Mesendoderm (in vitro differentiated cells): ENCODE data around the gene YY1.

Source experiments
- DNase-seq: peaks from one replicate; pipeline ENCODE4 v3.0.0; 2013
- H2AK5ac ChIP-seq: 2 replicates; pipeline ENCODE4 v1.6.1; 2013; ENCODE audit warnings: low read length, inconsistent platforms
- H2BK120ac ChIP-seq: 2 replicates; pipeline ENCODE4 v1.6.1; 2013; ENCODE audit warnings: low read depth, mild to moderate bottlenecking, low read length, moderate library complexity, mixed read lengths
- H2BK15ac ChIP-seq: replicated peaks from 2 replicates; pipeline ENCODE4 v1.6.1; 2013; ENCODE audit warnings: low read depth, mild to moderate bottlenecking, moderate library complexity
- H2BK5ac ChIP-seq: 2 replicates; pipeline ENCODE4 v1.6.1; 2013; ENCODE audit warnings: low read length, inconsistent platforms
- H3K18ac ChIP-seq: 2 replicates; pipeline ENCODE4 v1.6.1; 2013; ENCODE audit warnings: mild to moderate bottlenecking, low read length, mixed read lengths
- H3K23ac ChIP-seq: one replicate; pipeline ENCODE4 v1.6.1; 2013; ENCODE audit warnings: low read length
- H3K27ac ChIP-seq: 2 replicates; pipeline ENCODE4 v1.5.1; 2013; ENCODE audit warnings: low read depth, mild to moderate bottlenecking, inconsistent platforms, low read length, moderate library complexity
- H3K27me3 ChIP-seq: 2 replicates; pipeline ENCODE4 v1.6.1; 2013; ENCODE audit warnings: low read length, control low read depth, mild to moderate bottlenecking, inconsistent platforms; ENCODE audit not compliant: insufficient read depth, poor library complexity
- H3K36me3 ChIP-seq: 2 replicates; pipeline ENCODE4 v1.6.1; 2013; ENCODE audit warnings: low read length, inconsistent platforms; ENCODE audit not compliant: control insufficient read depth, insufficient read depth
- H3K4ac ChIP-seq: one replicate; pipeline ENCODE4 v1.6.1; 2013; ENCODE audit warnings: low read depth, mild to moderate bottlenecking, low read length, moderate library complexity
- H3K4me1 ChIP-seq: 2 replicates; pipeline ENCODE4 v1.6.1; 2013; ENCODE audit warnings: low read depth, low read length, inconsistent platforms; ENCODE audit not compliant: control insufficient read depth
- H3K4me2 ChIP-seq: 2 replicates; pipeline ENCODE4 v1.6.1; 2013; ENCODE audit warnings: low read length
- H3K4me3 ChIP-seq: 2 replicates; pipeline ENCODE4 v1.5.1; 2013; ENCODE audit warnings: mild to moderate bottlenecking, low read length
- H3K56ac ChIP-seq: one replicate; pipeline ENCODE4 v1.6.1; 2013; ENCODE audit warnings: low read length
- H3K79me1 ChIP-seq: 2 replicates; pipeline ENCODE4 v1.6.1; 2013; ENCODE audit warnings: low read length, inconsistent platforms
- H3K79me2 ChIP-seq: 2 replicates; pipeline ENCODE4 v1.6.1; 2013; ENCODE audit warnings: mild to moderate bottlenecking, low read length; ENCODE audit not compliant: control insufficient read depth, insufficient read depth
- H3K9ac ChIP-seq: 2 replicates; pipeline ENCODE4 v1.6.1; 2013; ENCODE audit warnings: low read length, inconsistent platforms
- H4K5ac ChIP-seq: one replicate; pipeline ENCODE4 v1.6.1; 2013; ENCODE audit warnings: low read length
- H4K8ac ChIP-seq: one replicate; pipeline ENCODE4 v1.6.1; 2013; ENCODE audit warnings: low read depth, mild to moderate bottlenecking, control low read depth, low read length, moderate library complexity
- WGBS: extraction: QIAGEN DNeasy Blood & Tissue Kit; methylation state at CpG from one replicate; pipeline ENCODE4 v1.1.7; 2013; ENCODE audit warnings: low lambda C conversion rate, missing lambda C conversion rate; ENCODE audit not compliant: insufficient coverage; ENCODE audit errors: extremely low coverage; 5-methylcytosine and 5-hydroxymethylcytosine counted together

YY1 gene

GRCh38 chr14:100243020-100243419 lies 4.1 kb downstream of the YY1 start:
- no peak overlapping the region for H3K27ac ChIP-seq

GRCh38 chr14:100246809-100247428 lies 8.0 kb downstream of the YY1 start:
- peaks cover 4% of the 10 kb centered on the region for H3K79me1 ChIP-seq
- WGBS = no CpG with 5 or more reads among the region's 3 CpGs
- no peak overlapping the region for H4K5ac ChIP-seq
- H3K56ac ChIP-seq = no peak overlapping the region
- H2BK5ac ChIP-seq = no peak overlapping the region
- H3K27ac ChIP-seq = no peak overlapping the region
- H3K4me1 ChIP-seq = peaks cover 13% of the 10 kb centered on the region
- no peak overlapping the region for H3K18ac ChIP-seq
- peak; percentile 89 for DNase-seq
- no peak overlapping the region for H3K4me3 ChIP-seq
- no peak overlapping the region for H3K9ac ChIP-seq
- H3K4me2 ChIP-seq = no peak overlapping the region
- no peak overlapping the region for H2BK120ac ChIP-seq
- H2BK15ac ChIP-seq = no peak overlapping the region
- H3K27me3 ChIP-seq = no peaks in the 10 kb centered on the region
- H3K4ac ChIP-seq = no peak overlapping the region
- H2AK5ac ChIP-seq = no peak overlapping the region
- H3K79me2 ChIP-seq = peaks cover 94% of the 10 kb centered on the region
- H4K8ac ChIP-seq = no peak overlapping the region
- H3K23ac ChIP-seq = no peak overlapping the region
- no peaks in the 10 kb centered on the region for H3K36me3 ChIP-seq

More at GRCh38 chr14:100243020-100243419, 4.1 kb downstream of the YY1 start:
- no peak overlapping the region for H3K9ac ChIP-seq
- H2AK5ac ChIP-seq = no peak overlapping the region
- no peak overlapping the region for H2BK15ac ChIP-seq
- H3K79me1 ChIP-seq = peaks cover 4% of the 10 kb centered on the region
- H3K27me3 ChIP-seq = no peaks in the 10 kb centered on the region
- no peak overlapping the region for H2BK120ac ChIP-seq
- peaks cover 82% of the 10 kb centered on the region for H3K79me2 ChIP-seq
- H3K36me3 ChIP-seq = no peaks in the 10 kb centered on the region
- no peak overlapping the region for H4K8ac ChIP-seq
- no peak overlapping the region for H3K18ac ChIP-seq
- H3K23ac ChIP-seq = no peak overlapping the region
- H3K4me2 ChIP-seq = no peak overlapping the region
- H4K5ac ChIP-seq = no peak overlapping the region
- WGBS = no CpG with 5 or more reads among the region's 3 CpGs
- H3K56ac ChIP-seq = no peak overlapping the region
- H3K4ac ChIP-seq = no peak overlapping the region
- no peak overlapping the region for H3K4me3 ChIP-seq
- H2BK5ac ChIP-seq = no peak overlapping the region
- H3K4me1 ChIP-seq = peaks cover 6% of the 10 kb centered on the region
- DNase-seq = no peak

- Histone ChIP-seq H3K79me1 (peaks cover 5% of the 10 kb centered on the region), H3K27me3 (no peaks in the 10 kb centered on the region), H3K9ac (no peak overlapping the region), H3K36me3 (no peaks in the 10 kb centered on the region), H4K5ac (no peak overlapping the region), H2BK15ac (no peak overlapping the region), H3K23ac (no peak overlapping the region), H3K4me3 (no peak overlapping the region), H3K27ac (no peak overlapping the region), H3K56ac (no peak overlapping the region), H3K79me2 (peaks cover 93% of the 10 kb centered on the region), H4K8ac (no peak overlapping the region), H2AK5ac (no peak overlapping the region), H3K18ac (no peak overlapping the region), H2BK5ac (no peak overlapping the region), H2BK120ac (no peak overlapping the region), H3K4ac (no peak overlapping the region), H3K4me1 (peaks cover 13% of the 10 kb centered on the region), H3K4me2 (no peak overlapping the region)
- peak; percentile 22 for DNase-seq
- WGBS = no CpG with 5 or more reads among the region's 2 CpGs
Measured at GRCh38 chr14:100250732-100251465, 12.0 kb downstream of the YY1 start.

- Histone ChIP-seq H2AK5ac (no peak overlapping the region), H3K27ac (no peak overlapping the region), H4K8ac (no peak overlapping the region), H3K79me1 (peaks cover 4% of the 10 kb centered on the region), H4K5ac (no peak overlapping the region), H2BK5ac (no peak overlapping the region), H3K4ac (no peak overlapping the region), H3K36me3 (no peaks in the 10 kb centered on the region), H2BK15ac (no peak overlapping the region), H3K4me2 (no peak overlapping the region), H3K79me2 (peaks cover 93% of the 10 kb centered on the region), H3K23ac (no peak overlapping the region), H3K18ac (no peak overlapping the region), H3K9ac (no peak overlapping the region), H3K27me3 (no peaks in the 10 kb centered on the region), H3K56ac (no peak overlapping the region), H3K4me3 (no peak overlapping the region), H3K4me1 (peaks cover 10% of the 10 kb centered on the region), H2BK120ac (no peak overlapping the region)
- DNase-seq = no peak
Measured at GRCh38 chr14:100252684-100253083, 13.7 kb downstream of the YY1 start.

GRCh38 chr14:100256339-100256895 lies 17.5 kb downstream of the YY1 start:
- Histone ChIP-seq H3K27ac (no peak overlapping the region), H2BK5ac (no peak overlapping the region), H2AK5ac (no peak overlapping the region), H3K23ac (no peak overlapping the region), H3K79me1 (peaks cover 5% of the 10 kb centered on the region), H2BK15ac (no peak overlapping the region), H3K36me3 (no peaks in the 10 kb centered on the region), H2BK120ac (no peak overlapping the region), H3K79me2 (peaks cover 92% of the 10 kb centered on the region), H4K5ac (no peak overlapping the region), H3K56ac (no peak overlapping the region), H4K8ac (no peak overlapping the region), H3K18ac (no peak overlapping the region), H3K27me3 (no peaks in the 10 kb centered on the region), H3K9ac (no peak overlapping the region), H3K4me3 (no peak overlapping the region), H3K4ac (no peak overlapping the region), H3K4me2 (no peak overlapping the region), H3K4me1 (peaks cover 4% of the 10 kb centered on the region)
- no peak for DNase-seq
- 100% methylated on average over 1 of the region's 3 CpGs for WGBS
